8988T (cell line): Measurements from ENCODE around the gene ELF1.
"Not testable (repeated sequence)": the region's sequence is repeated elsewhere in the genome, so short reads cannot be mapped to it uniquely, and the experiment has no call there.

Source experiments
- DNase-seq: peaks from one replicate; pipeline ENCODE4 v3.0.0; 2011

ELF1 gene

DNA sequence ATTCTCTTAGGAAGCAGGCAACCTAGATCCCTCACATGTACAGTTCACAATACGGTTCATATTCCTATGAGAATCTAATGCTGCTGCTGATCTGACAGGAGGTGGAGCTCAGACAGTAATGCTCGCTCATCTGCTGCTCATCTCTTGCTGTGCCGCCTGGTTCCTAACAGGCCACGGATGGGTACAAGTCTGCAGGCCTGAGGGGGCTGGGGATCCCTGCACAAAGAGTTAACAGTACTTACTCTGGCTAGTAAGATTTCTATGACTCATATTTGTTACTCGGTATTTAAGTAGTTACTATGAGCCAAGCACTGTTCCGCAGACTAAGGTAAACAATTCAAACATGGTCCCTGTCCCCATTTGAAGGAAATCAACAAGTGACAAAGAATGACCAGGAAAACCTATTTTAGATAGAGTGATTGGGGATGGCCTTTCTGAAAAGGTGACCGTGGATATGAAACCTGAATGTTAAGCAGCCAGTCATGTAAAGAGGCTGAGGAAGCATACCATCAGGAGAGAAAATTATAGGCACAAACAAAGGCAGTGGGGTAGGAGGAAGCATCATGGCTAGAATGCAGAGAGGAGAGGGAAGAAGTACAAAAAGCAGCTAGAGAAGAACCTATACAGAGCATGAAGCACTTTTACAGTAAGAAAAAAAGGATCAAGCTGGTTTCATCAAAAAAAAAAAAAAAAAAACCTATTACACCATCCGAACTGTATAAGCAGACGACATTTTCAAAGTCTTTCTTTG, 21.6 kb upstream of the ELF1 start:
- no peak for DNase-seq

DNA sequence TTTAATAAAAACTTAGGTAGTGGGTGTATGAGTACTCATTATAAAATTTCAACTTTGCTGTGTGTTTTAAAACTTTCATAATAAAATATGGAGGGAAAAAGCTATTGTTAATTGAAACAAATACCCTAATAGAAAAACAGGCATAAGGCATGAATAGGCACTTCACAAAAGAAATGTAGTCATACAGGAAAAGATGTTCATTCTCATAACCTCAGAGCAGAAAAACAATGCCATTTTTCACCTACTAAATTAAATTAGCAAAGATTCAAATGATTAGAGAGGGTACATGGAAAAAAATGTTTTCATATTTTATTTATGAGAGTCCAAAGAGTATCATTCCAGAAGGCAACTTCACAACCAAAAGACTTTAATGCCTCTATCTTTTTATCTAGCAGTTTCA, 20.6 kb upstream of the ELF1 start:
- DNase-seq: no peak

- not testable (repeated sequence) for DNase-seq
Observed at GRCh38 chr13:41036557-41036956, 17.4 kb upstream of the ELF1 start.

DNA sequence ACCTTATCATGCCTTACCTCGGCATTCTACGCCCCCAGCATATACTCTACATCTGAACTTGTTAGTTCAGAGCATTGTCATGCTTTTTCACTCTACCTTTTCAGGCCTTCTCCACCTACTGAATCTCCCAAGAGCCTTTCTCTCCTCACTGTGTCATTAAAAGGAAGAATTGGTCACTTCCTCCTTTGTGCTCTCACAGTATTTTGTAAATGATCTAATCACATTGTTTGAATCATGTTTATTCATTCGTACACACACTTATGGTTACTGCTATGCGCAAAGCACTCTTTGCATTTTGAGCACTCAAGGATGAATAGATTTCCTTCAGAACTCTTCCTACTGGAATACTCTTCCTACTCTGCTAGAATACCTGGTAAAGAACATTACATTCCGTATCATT, 15.8 kb upstream of the ELF1 start:
- no peak for DNase-seq

GRCh38 chr13:41034382-41034781, 15.3 kb upstream of the ELF1 start:
- DNase-seq: no peak

- no peak for DNase-seq
Observed at GRCh38 chr13:41032691-41033376, 13.7 kb upstream of the ELF1 start.

GRCh38 chr13:41029629-41030028, 10.5 kb upstream of the ELF1 start:
- DNase-seq: no peak

GRCh38 chr13:41028051-41028450, 8.9 kb upstream of the ELF1 start:
- no peak for DNase-seq

- no peak for DNase-seq
Observed at GRCh38 chr13:41026788-41027187, 7.7 kb upstream of the ELF1 start.

- no peak for DNase-seq
Observed at GRCh38 chr13:41025518-41025917, 6.4 kb upstream of the ELF1 start.

DNA sequence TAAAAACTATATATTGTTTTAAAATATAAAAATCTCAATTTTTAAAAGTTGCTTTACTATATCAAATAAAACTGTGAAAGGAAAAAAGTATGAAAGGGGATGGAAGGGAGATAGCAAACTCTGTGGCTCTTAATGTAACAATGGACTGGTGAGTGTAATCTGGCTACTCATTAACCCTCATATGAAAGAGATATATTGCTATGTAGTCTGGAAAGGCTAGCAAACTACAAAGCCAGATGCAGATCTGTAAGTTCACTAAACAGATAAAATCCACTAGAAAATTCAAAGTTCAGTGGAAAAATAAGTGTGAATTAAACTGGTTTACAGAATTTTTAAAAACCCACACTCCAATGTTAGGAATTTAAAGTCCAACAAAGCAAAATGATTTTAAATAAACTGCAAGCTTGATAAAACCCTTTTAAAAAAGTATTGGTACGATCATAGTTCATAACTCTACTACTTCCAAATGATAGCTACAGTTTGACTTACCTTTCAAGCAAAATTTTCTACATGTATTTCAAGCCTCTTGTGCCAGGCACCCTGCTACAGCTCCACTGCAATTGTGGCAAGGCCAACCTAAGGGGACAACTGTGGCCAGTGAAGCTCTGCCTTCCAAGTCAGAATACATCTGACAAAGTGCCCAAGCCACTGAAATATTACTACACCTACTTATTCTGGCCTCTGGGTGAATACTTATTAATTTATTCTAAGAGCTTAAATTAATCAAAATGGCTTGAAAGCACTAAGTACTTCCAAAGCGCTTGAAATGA, 647 bp upstream of the ELF1 start:
- no peak for DNase-seq

DNA sequence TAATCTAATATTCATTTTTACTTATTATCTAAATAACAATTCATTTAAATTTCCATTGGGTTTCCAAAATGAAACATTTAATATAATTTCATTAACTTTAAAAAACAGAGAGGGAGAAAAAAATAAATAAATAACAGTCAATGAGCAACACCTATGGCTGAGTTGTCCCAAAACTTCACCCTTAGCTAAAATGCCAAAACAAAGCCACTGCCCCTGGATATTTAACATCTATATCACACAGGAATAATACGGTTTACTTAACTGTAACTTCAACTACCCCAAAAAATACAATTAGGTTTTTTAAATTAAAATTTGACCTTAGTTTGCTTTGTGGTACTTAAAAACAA, 541 bp downstream of the ELF1 start:
- no peak for DNase-seq

GRCh38 chr13:41017817-41018601, 1.1 kb downstream of the ELF1 start:
- DNase-seq: no peak

- no peak for DNase-seq
Observed at GRCh38 chr13:41017159-41017558, 2.0 kb downstream of the ELF1 start.

DNA sequence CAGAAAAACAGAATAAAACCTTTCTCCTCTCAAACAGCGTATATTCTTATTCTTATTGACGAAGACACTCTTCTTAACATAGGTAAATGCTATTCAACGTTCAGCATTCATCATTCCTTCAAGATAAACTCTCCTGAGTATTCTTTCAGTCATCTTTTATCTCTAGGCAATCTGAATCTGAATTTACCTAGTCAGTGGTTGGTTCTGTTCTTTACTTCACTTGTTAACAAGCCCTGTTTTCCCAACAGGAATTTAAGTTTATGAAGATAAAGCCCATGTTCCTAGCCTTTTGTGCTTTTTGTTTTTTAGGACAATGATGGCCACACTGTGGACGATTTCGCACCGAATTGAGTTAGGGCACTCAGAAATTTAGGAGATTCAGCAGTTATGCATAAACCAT, 3.2 kb downstream of the ELF1 start:
- no peak for DNase-seq

GRCh38 chr13:41013835-41014234, 5.3 kb downstream of the ELF1 start:
- no peak for DNase-seq

- DNase-seq: no peak
Observed at GRCh38 chr13:41012536-41012935, 6.6 kb downstream of the ELF1 start.

GRCh38 chr13:41011382-41011956, 7.6 kb downstream of the ELF1 start:
- no peak for DNase-seq

DNA sequence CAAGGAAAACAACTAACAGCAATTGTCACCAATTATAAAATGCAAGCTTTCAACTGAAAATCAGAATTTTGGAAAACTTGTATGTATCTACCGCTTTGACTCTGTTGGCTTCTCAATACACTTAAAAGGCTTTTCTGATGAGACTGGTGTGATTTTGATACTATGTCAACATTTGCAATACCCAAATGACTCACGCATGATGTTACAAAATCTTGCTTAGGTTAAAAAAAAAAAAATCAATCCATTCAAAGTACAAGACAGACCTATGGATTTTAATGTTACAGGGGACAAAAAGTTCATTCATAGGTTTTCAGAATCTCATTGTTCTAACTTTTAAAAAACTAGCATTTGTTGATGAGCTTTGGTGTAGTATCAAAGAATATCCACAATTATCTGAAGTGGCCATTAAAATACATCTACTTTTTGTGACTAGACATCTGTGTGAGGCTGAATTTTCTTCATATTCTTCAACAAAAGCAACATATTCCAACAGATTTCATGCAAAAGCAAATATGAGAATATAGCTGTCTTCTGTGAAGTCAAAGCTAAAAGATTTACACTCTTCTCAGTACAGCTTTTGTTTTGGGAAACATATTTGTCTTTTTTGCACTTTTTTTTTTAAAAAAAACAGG, 10.7 kb downstream of the ELF1 start:
- DNase-seq: no peak

GRCh38 chr13:41007744-41008128, 11.4 kb downstream of the ELF1 start:
- DNase-seq: no peak

- no peak for DNase-seq
Observed at GRCh38 chr13:41006978-41007743, 12.0 kb downstream of the ELF1 start.

- DNase-seq: no peak
Observed at GRCh38 chr13:41006306-41006705, 12.8 kb downstream of the ELF1 start.
